ENCODE data around the gene DYNLL2.

- TF ChIP-seq POLR2A (IDR thresholded peaks at IDR 0.05): no peak
- TF ChIP-seq CTCF (IDR thresholded peaks at IDR 0.05): no peak
- TF ChIP-seq EP300 (IDR thresholded peaks at IDR 0.05): no peak
Observed at GRCh38 chr17:58097384-58098088, 14.3 kb downstream of the DYNLL2 start.

Data from tibial nerve (tissue), 4 donors.